ENCODE data around the gene GOLT1A.

DNA sequence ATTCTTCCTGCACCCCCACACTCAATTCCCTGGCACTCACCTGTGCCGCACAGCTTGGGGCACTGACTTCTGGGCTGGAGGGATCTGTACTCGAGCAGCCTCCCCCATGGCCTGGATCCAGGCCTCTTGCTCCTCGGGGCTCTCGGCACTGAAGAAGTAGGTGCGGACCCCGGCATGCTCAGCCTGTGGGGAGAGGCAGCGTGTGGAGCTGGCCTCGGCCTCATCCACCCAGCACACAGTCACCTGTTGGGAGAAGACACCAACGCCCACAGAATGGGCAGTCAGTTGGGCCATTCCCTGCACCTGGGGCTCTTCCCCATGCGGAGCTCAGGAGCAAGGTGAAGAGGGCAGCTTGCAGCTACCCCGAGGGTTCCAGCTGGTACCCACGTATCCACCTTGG lies 47.5 kb upstream of the GOLT1A start:
- no peak for TF ChIP-seq POLR2A (IDR thresholded peaks at IDR 0.05; ENCODE audit: low read length)
- no peak for TF ChIP-seq GATA1 (IDR thresholded peaks at IDR 0.05; ENCODE audit: low read depth, low read length)
